Spinal cord (tissue), 10 donors: ENCODE data around the gene DPH3. TPM values are rescaled to one million over a fixed set of nuclear protein-coding genes. Genes with fewer than 3 reads are reported as not detected.

Experiments
- DNase-seq, 6 donors: peaks; one replicate each; pipeline versions ENCODE4 v3.0.0 to v3.0.0-alpha.2; 2013 to 2015; ENCODE audit warnings: low spot score in 6 of 6, low read depth in 4 of 6
- H3K27ac ChIP-seq: one replicate; pipeline ENCODE4 v1.5.1; 2013; ENCODE audit warnings: low read depth, low read length, control low read depth
- H3K27me3 ChIP-seq: one replicate; pipeline ENCODE4 v1.6.1; 2013; ENCODE audit warnings: low read length; ENCODE audit not compliant: control insufficient read depth, insufficient read depth
- H3K36me3 ChIP-seq: one replicate; pipeline ENCODE4 v1.6.1; 2013; ENCODE audit warnings: low read length; ENCODE audit not compliant: control insufficient read depth, insufficient read depth
- H3K4me1 ChIP-seq: one replicate; pipeline ENCODE4 v1.6.1; 2013; ENCODE audit warnings: low read length; ENCODE audit not compliant: control insufficient read depth, insufficient read depth
- H3K4me3 ChIP-seq: one replicate; pipeline ENCODE4 v1.5.1; 2013; ENCODE audit warnings: low read depth, low read length, control low read depth
- H3K9me3 ChIP-seq: one replicate; pipeline ENCODE4 v1.6.1; 2013; ENCODE audit warnings: low read length; ENCODE audit not compliant: control insufficient read depth, insufficient read depth
- WGBS: methylation state at CpG from one replicate; pipeline ENCODE4 v1.1.5; 2013; ENCODE audit warnings: missing lambda C conversion rate; ENCODE audit not compliant: insufficient coverage; 5-methylcytosine and 5-hydroxymethylcytosine counted together
- polyA plus RNA-seq, 2 donors: library from polyadenylated mRNA; unstranded; fragments of 120-200 nt; gene quantifications; one replicate each; pipeline ENCODE4 v1.2.1, GENCODE V29; 2013; ENCODE audit not compliant: insufficient read length in 2 of 2
- total RNA-seq, 2 donors: library from RNA; depleted of rRNA in 1 of 2; stranded (reverse); fragments of 120-200 nt in 1 of 2; fragments of >200 nt in 1 of 2; gene quantifications; one replicate each; pipeline versions ENCODE4 v1.2.3 to v1.2.4, GENCODE V29; 2013 to 2014
- donor health status: healthy.

The DPH3 gene
- total and polyA plus RNA-seq, 4 donors, result 17.9 to 41.6 (median 35.5) TPM

DNA sequence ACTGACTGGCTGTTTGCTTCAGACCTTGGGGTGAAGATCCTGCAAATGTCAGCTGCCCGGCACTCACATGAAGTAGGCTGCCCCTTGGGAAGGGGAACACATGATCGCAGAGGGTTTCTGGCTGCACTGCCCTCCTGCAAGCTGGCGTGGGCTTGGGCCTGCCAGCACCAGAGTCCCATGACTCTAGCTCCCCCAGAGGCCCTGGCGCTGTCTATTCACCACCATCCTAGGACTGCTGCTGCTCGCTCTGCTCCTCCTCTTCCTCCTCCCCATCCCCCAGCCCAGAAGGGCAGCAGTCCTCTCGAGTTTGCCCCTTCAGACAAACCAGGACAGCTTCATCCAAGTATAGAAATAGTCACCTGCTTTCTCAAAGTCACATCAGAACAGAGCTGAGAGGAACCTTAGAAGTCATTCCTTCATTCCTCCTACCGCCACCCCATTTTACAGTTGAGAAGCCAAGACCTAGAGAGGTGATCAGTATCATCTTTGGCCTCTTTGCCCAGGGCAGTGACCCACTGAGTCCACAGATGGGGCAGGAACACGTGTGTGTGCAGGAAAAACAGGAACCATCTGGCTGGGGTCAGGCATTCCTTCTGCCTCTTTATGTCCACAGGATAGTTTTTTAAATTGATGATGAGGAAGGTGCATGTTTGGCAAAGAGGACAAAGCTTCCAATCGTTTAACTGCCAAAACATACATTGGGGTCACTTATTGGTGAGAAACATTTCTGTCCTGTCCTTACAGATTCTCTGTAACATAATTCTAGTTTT is 13.2 kb downstream of the DPH3 start:
- no peaks in the 10 kb centered on the region for H3K36me3 ChIP-seq
- H3K4me3 ChIP-seq, result no peak overlapping the region
- 61% methylated on average over 7 of the region's 9 CpGs for WGBS
- no peaks in the 10 kb centered on the region for H3K9me3 ChIP-seq
- no peak for DNase-seq
- no peak overlapping the region for H3K27ac ChIP-seq
- peaks cover 6% of the 10 kb centered on the region for H3K4me1 ChIP-seq
- no peaks in the 10 kb centered on the region for H3K27me3 ChIP-seq

DNA sequence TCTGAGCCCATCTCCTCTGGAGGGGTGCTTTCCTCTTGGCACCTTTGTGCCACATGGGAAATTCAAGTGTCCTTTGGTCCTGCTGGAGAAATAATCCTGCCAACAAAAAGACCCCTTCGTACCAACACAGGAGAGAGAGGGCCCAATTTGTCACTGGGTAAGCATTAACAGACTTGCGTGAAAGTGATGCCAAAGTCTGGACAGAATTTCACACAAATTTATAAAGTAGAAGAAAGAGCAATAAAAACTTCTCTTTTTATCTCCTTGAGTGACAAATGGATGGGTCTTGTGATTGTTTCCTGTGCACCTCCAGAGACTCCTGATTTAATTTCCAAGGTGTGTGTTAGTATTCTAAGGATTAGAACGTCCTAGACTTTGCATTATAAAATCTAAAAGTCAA is 14.9 kb downstream of the DPH3 start:
- Histone ChIP-seq H3K9me3 (no peaks in the 10 kb centered on the region), H3K4me3 (no peak overlapping the region), H3K27ac (no peak overlapping the region), H3K27me3 (no peaks in the 10 kb centered on the region), H3K4me1 (peaks cover 6% of the 10 kb centered on the region), H3K36me3 (no peaks in the 10 kb centered on the region)
- no peak for DNase-seq
- WGBS, result no CpG with 5 or more reads among the region's 3 CpGs

DNA sequence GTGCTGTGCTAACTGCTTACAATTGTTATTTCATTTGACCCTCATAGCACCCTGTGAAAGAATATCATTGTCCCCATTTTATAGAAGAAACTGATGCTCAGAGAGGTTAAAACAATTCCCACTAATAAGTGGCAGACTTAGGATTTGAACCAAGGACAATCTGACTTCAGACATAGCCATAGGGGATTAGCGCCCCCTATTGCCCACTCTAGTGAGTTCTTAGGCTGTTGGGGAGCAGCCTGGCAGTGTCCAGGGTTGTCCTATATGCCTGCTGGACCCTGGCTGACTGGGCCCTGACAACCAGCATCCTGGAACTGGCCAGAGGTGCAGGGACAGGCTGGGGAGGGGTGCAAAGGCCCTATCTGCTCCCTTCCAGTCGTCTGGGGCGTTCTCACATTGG is 15.4 kb downstream of the DPH3 start:
- no peak overlapping the region for H3K27ac ChIP-seq
- peaks cover 6% of the 10 kb centered on the region for H3K4me1 ChIP-seq
- H3K9me3 ChIP-seq, result no peaks in the 10 kb centered on the region
- DNase-seq, result no peak
- H3K36me3 ChIP-seq, result no peaks in the 10 kb centered on the region
- 20% methylated on average over 2 of the region's 3 CpGs for WGBS
- no peaks in the 10 kb centered on the region for H3K27me3 ChIP-seq
- no peak overlapping the region for H3K4me3 ChIP-seq

DNA sequence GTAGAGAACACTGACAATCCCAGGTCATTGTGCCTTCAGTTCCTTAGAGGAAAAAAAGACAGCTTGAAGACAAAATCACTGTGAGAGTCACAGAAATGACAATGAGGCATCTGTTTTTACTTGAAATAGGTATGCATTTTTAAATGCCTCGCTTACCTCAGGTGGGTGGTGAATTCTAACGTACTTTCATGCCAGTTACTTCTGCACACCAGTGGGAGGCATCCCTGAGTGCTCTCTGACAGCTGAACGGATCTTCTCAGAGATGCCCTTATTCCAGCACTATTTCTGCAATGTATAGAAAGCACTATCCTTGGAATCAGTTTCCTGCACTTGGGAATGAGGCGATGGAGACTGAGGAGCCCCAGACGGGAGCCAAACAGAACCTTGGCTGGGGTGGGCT is 16.2 kb downstream of the DPH3 start:
- Histone ChIP-seq H3K27me3 (no peaks in the 10 kb centered on the region), H3K4me3 (no peak overlapping the region), H3K4me1 (peaks cover 6% of the 10 kb centered on the region), H3K36me3 (no peaks in the 10 kb centered on the region), H3K27ac (no peak overlapping the region), H3K9me3 (no peaks in the 10 kb centered on the region)
- WGBS, result 87% methylated on average over 5 of the region's 5 CpGs
- DNase-seq, result no peak

DNA sequence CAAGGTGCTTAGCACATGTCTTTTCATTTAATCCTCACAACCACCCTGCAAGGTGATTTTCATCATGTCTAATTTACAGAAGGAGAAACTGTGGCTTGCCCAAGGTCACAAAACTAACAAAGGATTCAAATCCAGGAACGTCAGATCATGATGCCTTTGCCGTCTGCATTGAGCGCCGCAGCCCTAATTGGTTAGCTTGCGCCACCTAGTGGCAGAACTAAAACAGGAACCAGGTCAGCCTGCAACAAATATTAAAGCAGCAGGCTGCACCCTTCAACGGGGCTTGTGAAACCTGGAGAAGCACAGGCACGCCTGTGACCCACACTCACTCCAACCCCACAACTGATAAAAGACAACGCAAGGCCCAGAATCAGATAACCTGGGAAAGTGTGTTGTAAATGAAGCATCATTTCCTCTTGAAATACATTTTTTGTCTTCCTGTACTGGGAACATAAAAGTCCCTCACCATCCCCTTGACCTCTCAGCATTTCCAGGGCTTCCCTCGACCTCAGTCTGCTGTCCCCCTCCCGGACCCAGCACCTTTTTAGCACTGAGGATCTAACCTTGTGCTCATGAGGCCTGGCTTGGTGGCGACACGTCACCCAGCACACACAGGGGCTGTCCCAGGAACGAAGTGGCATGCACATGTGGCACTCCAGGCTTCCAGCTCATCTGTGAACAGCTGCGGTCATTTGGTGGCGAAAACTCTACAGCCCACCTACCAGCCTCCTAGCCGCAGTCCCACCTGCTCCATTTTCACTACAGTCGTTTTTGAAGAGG is 17.3 kb downstream of the DPH3 start:
- Histone ChIP-seq H3K9me3 (no peaks in the 10 kb centered on the region), H3K4me1 (peaks cover 6% of the 10 kb centered on the region), H3K27ac (no peak overlapping the region), H3K4me3 (no peak overlapping the region), H3K27me3 (no peaks in the 10 kb centered on the region), H3K36me3 (no peaks in the 10 kb centered on the region)
- 37% methylated on average over 13 of the region's 17 CpGs for WGBS
- peak; percentile 64 to 97 (median 79) for DNase-seq

DNA sequence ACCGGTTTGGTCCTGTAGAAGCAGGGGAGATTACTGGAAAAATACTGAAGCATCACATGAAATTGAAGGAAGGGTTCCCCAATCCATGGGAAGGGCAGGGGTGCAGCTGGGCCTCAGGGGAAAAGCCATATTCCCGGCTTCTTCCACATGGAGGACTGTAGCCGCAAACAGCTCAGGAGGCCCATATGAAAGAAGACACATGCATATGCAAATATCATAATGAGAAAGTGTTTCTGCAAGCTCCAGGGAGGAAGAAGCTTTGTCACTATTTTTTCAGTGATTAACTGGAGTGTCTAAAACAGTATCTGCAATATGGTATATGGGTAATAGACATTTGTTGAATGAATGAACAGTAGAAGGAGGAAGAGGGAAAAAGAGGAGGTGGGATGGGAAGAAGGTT is 19.1 kb downstream of the DPH3 start:
- H3K4me3 ChIP-seq, result no peak overlapping the region
- peaks cover 6% of the 10 kb centered on the region for H3K4me1 ChIP-seq
- no peak overlapping the region for H3K27ac ChIP-seq
- 94% methylated on average over 2 of the region's 3 CpGs for WGBS
- no peaks in the 10 kb centered on the region for H3K9me3 ChIP-seq
- DNase-seq, result no peak
- H3K27me3 ChIP-seq, result no peaks in the 10 kb centered on the region
- no peaks in the 10 kb centered on the region for H3K36me3 ChIP-seq

DNA sequence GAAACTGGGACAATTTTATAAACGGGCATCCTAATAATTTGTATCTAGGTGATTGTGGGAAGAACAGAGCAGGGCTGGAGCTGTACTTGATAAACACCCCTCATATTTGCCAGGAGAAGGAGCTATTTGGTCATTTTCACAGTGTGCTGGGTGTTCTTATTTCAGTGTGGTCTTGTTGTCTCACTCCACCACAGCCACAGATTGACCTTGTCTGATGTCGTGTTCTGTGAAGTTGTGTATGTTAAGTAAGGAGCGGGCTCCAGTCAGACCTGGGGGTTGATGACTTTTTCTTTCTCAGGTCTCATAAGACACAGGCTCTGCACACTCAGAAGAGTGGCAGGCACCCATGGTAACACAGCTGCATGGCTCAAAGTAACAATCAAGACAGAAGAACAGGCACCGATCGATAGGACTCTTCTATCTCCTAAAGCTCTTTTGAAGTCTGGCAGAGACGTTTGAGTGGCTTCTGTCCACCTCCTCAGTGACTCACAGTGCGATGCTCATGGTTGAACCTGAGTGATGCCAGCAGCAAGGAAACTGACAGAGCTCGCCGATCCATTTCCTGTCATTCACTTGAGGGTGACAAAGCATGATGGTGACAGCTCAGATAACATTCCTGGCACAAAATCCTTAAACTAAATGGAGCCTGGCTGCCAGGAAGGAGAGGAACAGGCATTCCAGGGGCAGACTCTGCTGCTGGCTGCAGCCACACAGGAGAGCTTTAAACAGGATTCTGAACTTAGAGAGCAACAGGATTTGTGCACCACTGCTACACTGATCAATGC is 20.8 kb downstream of the DPH3 start:
- WGBS, result 80% methylated on average over 6 of the region's 9 CpGs
- no peak overlapping the region for H3K27ac ChIP-seq

DNA sequence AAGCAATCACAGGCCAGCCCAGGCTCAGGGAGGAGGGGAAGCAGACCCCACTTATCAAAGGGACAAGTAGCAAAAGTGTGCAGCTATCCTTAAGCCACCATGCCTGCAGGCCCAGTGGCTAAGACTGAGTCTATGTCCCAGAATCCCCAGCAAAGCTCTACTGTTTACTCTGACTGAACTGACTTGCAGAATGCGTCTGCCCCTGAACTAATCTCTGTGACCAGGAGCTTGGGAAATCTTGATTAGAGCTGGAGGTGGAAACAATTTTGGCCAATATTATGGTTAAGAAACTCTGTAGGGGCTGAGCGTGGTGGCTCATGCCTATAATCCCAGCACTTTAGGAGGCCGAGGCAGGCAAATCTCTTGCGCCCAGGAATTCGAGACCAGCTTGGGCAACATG is 22.6 kb downstream of the DPH3 start:
- WGBS, result 100% methylated on average over 2 of the region's 5 CpGs

More for the DNA sequence above, 20.8 kb downstream of the DPH3 start:
- Histone ChIP-seq H3K36me3 (no peaks in the 10 kb centered on the region), H3K4me3 (no peak overlapping the region), H3K27me3 (no peaks in the 10 kb centered on the region), H3K4me1 (peaks cover 6% of the 10 kb centered on the region), H3K9me3 (no peaks in the 10 kb centered on the region)
- no peak for DNase-seq

DNA sequence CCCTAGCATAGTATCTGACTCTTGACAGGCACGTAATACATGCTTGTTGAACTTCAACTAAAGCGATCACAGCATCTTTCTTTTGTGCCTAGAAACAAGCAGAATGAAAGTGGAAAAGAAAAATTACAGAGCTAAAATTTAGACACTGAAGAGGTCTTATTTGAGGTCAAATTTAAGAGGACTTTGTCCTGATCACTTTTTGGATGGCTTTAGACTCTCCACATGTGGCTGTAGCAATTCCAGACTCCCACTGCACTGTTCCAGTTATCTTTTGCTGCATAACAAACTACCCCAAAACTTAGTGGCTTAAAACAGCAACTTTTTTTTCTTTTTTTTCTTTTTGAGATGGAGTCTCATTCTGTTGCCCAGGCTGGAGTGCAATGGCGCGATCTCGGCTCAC is 23.5 kb downstream of the DPH3 start:
- WGBS, result 95% methylated on average over 2 of the region's 5 CpGs
- Histone ChIP-seq H3K27ac (no peak overlapping the region), H3K4me3 (no peak overlapping the region), H3K36me3 (no peaks in the 10 kb centered on the region), H3K9me3 (no peaks in the 10 kb centered on the region), H3K27me3 (no peaks in the 10 kb centered on the region), H3K4me1 (no peaks in the 10 kb centered on the region)
- no peak for DNase-seq

More for the DNA sequence above, 22.6 kb downstream of the DPH3 start:
- H3K4me3 ChIP-seq, result no peak overlapping the region
- no peaks in the 10 kb centered on the region for H3K27me3 ChIP-seq
- no peak overlapping the region for H3K27ac ChIP-seq
- no peaks in the 10 kb centered on the region for H3K36me3 ChIP-seq
- H3K9me3 ChIP-seq, result no peaks in the 10 kb centered on the region
- H3K4me1 ChIP-seq, result no peaks in the 10 kb centered on the region
- DNase-seq, result no peak
